Activated T-helper 9 cell treated with anti-CD3 and anti-CD28 coated beads, Interleukin-2, amount 50 U/mL, for 16 hours (primary cell): ENCODE results near the gene CLCA2.

Experiments used
- DNase-seq: peaks from one replicate; pipeline ENCODE4 v3.0.0-alpha.2; 2020; ENCODE audit warnings: low read depth

CLCA2 gene, protein sequence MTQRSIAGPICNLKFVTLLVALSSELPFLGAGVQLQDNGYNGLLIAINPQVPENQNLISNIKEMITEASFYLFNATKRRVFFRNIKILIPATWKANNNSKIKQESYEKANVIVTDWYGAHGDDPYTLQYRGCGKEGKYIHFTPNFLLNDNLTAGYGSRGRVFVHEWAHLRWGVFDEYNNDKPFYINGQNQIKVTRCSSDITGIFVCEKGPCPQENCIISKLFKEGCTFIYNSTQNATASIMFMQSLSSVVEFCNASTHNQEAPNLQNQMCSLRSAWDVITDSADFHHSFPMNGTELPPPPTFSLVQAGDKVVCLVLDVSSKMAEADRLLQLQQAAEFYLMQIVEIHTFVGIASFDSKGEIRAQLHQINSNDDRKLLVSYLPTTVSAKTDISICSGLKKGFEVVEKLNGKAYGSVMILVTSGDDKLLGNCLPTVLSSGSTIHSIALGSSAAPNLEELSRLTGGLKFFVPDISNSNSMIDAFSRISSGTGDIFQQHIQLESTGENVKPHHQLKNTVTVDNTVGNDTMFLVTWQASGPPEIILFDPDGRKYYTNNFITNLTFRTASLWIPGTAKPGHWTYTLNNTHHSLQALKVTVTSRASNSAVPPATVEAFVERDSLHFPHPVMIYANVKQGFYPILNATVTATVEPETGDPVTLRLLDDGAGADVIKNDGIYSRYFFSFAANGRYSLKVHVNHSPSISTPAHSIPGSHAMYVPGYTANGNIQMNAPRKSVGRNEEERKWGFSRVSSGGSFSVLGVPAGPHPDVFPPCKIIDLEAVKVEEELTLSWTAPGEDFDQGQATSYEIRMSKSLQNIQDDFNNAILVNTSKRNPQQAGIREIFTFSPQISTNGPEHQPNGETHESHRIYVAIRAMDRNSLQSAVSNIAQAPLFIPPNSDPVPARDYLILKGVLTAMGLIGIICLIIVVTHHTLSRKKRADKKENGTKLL

DNA sequence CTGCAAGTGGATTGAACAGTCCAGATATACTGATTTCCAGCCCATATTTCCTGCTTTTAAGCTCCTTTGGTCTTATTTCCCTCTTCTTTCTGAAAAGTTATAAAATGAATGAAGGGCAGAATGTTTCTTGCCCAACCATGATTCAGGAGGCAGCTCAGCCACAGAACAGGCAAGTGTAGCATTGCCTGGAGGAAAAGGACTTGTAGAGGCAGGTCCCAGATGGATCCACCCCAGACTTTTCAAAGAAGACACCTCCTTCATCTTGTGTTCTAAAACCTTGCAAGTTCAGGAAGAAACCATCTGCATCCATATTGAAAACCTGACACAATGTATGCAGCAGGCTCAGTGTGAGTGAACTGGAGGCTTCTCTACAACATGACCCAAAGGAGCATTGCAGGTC lies at the start of gene CLCA2:
Gene CLCA2, plus strand, starts transcription at position 299 of the 400 bp plus-strand sequence. Its CDS starts 77 bp downstream, at position 376.
- DNase-seq, result no peak

DNA sequence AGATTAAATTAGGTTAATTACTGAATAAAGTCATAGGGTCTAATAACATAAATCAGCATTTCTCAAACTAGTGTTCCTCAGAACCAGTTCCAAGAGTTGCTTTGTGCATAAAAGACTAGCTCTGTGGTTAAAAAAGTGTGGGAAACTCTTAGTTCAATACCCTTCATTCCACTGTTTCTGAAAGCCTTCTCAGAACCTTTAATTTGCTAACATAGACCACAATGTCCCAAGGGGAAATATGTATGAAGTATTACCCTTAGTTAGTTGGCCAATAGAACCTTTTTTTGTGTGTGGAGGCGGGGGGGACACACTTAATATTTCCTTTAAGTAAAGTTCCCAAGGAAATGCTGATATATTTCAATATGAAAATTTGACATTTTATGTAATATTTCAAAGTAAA lies 48.3 kb upstream of the CLCA2 start:
- no peak for DNase-seq

DNA sequence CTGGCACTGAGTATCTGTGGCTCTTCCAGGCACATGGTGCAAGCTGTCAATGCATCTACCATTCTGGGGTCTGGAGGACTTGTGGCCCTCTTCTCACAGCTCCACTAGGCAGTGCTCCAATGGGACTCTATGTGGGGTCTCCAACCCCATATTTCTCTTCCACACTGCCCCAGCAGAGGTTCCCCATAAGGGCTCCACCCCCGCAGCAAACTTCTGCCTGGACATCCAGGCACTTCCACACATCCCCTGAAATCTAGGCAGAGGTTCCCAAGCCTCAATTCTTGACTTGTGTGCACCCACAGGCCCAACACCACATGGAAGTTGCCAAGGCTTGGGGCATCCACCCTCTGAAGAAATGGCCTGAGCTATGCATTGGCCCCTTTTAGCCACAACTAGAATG lies 46.6 kb upstream of the CLCA2 start:
- no peak for DNase-seq

DNA sequence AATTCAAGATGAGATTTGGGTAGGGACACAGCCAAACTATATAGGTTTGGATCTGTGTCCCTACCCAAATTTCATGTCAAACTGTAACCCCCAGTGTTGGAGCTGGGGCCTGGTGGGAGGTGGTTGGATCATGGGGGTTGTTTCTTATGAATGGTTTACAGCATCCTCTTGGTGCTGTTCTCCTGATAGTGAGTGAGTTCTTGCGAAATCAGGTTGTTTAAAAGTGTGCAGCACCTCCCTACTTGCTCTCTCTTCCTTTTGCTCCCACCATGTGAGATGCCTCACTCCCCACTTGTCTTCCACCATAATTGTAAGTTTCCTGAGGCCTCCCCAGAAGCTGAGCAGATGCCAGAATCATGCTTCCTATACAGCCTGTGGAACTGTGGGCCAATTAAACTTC lies 45.2 kb upstream of the CLCA2 start:
- DNase-seq, result no peak

DNA sequence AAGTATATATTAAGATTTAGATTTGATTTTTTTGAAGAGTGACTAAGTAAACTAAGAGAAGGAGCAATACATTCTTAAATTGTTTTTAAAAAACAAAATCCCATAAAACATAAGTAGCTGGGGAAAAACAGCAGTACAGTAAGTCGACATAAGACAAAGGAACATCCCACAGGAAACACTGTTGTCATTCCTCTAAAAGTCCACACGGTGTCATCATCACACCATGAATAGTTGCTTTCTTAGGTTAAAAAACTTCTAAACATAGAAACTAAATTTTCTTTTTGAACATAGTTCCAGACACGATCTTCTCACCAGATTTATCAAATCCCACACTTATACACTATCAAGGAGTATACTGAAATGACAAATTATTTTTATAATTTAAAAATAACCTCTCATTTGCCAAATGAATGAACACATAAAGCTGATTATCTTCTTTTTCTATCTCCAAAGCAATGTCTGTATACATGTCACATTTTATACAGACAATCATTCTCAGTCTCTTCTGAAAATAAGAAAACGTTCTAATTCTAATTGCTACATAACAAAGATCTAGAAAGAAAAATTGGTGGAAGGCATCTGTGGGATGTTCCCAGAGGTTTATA lies 43.6 kb upstream of the CLCA2 start:
- no peak for DNase-seq

DNA sequence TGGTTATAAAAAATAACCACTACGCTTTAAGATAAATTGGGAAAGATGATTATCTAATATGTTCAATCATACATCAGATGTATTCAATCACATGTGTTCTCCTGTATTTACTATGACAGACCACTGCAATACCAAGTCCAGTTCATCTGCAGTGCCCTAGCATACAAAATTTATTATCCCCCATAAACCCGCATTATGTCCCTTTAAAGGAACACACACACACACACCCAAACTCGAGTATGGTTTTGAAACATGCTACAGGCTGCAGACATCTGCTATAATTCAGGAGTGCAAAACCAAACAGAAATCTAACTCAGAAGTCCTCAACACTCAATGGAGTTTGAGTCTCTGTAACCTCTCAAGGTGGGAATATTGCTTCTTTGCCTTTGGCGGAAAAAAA lies 42.7 kb upstream of the CLCA2 start:
- no peak for DNase-seq

DNA sequence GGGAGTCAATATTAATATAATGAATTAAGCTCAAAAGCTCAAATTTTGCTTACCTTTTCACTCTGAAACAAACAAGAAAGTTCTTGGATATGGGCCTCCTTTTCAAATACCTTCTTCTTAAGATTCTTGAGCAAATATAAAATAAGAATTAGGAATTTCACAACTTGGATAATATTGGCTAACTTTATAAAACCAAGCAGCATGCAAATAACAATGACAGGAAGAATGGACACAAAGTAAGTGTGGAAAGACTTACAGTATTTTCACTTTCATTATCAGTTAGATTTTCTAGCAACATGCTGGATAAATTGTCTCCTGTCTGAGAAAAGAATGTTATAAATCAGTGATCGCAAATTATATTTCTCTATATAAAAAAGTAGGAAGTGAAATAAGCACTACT lies 41.1 kb upstream of the CLCA2 start:
- no peak for DNase-seq

DNA sequence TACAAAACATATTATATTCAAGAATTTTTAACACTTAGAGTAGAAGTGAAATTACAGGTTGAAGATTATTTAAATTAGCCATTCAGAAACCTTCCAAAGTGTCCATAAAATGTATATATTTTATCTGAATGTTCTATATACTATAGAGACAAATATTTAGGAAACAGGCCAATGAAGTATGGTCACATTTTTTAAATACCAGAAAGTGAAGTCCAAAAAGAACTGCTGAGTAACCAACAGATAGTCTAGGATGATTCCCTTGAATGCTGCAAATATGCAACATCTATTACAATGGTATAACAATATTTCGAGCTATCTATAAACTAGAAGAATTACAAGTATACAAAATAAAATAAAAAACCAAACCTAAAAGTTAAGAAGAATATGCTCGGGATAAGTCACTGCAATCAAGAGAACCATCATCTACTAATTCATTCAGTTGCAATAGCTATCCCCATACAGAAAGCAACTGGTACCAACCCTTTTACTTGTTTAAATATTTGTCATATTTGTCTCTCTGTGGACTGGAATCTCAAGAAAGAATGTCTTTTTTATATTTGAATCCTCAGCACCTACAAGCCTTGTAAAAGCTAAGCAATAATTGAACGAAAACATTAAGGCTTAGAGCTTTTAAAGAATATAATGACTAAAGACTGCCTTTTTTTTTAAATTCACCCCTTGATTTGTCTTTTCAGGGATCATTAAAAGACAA lies 35.9 kb upstream of the CLCA2 start:
- no peak for DNase-seq

DNA sequence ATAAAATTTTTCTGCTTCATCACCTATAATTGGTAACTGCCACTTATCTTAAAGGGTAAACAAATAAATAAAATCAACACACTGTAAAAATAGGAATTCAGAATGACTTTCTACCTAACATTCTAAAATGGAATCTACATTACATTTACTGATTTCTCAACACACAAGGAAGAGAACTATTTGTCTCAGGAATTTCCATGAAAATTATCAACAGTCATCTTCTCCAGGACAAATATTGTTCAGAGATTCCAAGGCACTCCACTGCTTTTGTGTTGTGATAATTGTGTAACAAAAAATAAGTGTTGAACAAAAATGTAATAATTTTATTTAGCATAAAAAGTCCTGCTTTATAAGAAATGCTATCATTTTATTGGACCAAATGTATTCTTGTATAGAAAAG lies 35.2 kb upstream of the CLCA2 start:
- no peak for DNase-seq

DNA sequence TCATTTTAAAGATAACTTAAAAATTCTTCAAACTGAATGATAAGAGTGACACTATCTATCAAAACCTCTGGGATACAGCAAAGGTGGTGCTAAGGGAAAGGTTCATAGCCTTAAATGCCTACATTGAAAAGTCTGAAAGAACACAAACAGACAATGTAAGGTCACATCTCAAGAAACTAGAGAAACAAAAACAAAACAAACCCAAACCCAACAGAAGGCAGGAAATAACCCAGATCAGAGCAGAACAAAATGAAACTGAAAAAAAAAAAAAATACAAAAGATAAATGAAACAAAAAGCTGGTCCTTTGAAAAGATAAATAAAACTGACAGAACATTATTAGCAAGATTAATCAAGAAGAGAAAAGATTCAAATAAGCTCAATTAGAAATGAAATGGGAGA lies 34.7 kb upstream of the CLCA2 start:
- DNase-seq, result no peak

DNA sequence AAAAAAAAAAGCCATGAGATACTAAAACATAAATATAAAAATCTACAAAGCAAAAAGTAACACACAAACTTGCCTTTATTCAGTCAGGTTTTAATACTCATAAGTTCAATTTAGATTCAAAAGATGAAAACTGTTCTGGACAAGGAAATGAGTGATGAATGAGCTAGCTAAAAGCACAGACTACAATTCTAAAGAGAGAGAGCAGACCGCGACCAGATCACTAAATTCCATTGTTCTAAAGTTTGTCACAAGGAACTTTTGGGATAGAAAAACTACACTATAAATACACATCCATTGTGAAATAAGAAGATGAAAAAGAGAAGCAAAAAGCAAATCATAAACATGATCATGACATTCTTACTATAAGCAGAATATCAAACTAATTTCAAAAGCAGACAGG lies 29.6 kb upstream of the CLCA2 start:
- DNase-seq, result no peak

DNA sequence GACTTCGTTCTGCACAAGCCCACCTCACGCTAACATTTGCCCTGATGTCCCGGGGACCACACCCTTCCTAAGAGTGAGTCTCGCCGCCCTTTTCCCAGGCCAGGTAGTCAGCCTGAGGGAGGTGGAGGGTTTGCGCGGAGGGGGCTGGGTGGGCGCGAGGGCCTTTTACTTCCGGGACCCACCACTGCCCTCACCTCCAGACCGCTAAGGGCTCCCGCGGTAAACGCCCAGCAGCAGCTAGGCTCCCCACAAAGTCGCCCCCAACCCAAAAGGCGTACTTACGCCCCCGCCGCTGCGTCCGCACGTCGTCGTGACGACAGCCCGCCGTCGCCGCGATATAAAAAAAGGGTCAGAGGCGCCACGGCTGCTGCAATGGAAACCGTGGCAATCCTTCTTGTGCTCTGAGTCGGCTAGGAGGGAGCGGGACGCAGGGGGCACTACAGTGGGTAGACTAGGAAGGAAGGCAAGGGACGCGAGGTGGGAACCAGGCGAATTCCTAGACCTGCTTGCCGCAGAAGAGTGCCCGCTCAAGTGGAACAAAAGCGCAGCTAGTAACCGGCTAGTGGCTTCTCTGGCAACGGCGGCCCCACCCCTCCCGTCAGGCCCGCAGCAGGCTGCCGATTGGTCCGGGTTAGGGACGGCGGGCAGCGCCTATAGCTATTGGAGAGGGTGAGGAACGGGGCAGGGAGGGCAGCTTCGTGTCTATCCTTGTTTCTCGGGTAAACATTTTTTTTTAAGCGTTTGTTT lies 28.0 kb upstream of the CLCA2 start, which contains the start of gene ODF2L:
Gene ODF2L, minus strand, starts transcription at position 573 of the 747 bp plus-strand sequence. CDS start 9,296 bp downstream, outside the sequence.
- peak; percentile 83 for DNase-seq

DNA sequence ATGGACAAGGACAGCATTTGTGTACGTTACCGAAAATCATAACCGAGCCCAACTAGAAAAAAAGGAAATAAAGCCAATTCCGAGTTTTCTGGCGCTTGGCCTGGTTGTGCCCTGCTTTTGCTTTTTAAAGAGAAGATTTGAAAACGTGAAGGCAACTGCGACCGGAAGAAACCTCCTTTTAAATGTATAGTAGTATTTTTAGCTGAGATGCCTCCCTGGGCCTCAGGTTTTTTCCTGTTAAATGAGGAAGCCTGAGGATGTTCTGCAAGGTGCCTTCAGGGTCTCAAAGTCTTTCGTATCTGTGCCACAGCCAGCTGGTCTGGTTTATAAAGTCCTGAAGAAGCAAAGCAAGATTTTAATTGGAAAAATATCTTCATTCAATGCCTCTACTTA lies 27.5 kb upstream of the CLCA2 start:
- no peak for DNase-seq

DNA sequence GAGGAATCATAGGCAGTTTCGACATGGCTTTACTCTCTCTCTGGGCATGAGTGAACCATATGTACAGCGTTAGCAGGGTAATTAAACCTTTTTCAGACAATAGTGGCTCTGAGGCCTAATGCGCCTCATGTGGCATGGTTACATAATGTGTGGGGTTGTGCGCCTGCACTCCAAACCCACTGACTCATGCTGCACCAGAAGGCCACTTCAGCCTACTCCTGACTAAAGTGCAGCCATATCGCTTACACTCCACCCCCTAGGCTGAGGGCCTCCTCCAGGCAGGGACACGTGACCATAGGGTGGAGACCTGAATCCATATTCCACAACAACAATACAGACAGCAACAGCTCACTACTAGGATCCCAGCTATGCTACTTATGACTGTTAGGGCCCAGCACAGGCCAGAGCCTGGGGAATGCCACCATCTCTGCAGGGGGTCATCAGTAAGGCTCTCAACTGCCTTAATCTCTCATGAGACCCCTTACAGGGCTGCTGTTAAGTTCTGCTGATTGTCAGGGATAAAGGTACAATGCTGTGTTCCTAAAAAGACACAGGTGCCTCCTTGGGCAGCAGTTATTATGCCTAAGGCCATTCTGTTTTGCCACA lies 14.5 kb upstream of the CLCA2 start:
- DNase-seq, result no peak

DNA sequence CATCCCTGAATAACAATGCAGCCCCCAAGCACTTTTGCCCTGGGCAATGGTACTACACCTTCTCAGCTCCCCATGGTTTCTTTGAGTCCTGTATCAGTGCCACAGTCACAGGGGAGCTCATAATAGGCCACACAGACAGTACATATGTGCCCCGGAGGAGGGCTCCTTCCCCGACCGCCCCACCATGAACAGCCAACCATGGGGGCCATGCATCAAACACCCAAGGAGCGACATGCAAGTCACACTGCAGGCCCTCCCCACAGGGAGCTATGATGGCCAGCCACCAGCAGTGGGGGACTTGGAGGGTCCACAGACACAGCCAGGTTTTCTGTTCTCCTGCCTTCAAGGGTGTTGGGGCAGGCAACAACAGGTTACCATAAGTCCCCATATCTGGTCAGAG lies 13.1 kb upstream of the CLCA2 start:
- DNase-seq, result no peak

DNA sequence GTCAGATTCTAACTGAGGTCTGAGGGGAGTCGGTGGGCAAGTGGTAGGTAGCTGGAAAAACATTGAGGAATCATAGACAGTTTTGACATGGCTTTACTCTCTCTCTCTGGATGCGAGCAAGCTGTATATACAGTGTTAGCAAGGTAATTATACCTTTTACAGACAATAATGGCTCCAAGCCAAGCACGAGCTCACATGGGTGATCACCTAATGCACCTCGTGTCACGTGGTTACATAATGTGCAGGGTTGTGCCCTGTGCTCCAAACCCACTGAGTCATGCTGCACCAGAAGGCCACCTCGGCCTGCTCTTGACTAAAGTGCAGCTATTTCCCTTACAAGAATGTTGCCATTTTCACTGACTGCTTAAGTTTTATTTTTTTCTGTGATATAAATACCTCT lies 7.6 kb upstream of the CLCA2 start:
- DNase-seq, result no peak

DNA sequence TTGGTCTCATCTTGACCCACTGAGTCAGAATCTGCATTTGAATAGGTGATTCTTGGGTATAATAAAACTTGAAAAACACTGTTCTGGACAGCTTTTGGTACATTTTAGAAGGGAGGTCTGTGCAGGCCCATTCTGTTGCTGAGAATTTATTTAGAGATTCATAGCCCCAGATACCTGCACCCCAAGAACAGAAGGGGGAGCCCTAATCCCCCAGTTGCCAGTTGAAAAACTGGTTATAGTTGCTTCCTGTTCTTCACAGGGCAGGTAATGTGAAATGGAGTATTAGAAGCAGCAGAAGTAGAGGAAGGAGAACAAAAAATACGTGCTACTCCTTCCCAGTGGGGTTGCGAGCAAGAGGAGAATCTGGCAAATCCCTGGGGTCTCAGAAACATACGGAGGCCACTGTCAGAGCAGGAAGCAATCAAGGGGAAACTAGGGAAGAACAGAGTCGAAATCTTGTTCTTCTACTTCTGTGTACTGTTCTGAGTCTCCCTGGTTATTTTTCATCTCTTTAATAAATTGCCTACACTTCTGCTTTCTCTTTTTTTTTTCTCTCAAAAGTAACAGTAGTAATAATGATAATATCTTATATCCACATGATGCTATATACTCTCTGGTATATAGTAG lies 4.6 kb upstream of the CLCA2 start:
- no peak for DNase-seq

DNA sequence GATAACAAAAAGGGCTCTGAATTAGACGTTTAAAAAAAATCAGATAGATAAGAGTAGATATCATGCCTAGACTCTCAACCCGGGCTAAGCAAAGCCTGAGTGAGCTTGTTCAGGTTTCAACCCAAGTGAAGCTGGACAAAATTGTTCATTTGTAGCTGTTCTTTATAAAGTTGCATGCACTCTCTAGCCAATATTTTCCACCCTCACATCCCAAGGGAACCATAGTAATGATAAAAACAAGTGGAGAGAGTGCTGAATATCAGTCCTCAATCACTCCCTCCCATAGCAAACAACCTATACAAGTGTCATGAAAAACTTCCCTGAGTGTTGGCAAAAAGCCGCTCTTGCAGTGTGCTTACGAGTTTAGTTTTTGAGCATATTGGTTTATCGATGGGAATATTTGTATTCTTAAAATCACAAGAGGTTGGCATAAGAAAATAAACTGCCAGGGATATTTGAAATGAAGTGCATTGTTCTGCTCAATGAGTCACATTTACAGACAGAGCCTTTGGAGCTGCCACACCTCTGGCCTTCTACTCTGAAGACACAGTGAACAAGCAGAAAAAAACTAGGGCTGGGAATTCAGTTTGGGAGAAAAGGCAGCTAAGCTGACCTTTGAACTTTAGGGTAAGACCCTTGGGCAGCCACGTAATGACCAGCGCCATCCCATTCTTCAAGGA lies 2.2 kb upstream of the CLCA2 start:
- no peak for DNase-seq

DNA sequence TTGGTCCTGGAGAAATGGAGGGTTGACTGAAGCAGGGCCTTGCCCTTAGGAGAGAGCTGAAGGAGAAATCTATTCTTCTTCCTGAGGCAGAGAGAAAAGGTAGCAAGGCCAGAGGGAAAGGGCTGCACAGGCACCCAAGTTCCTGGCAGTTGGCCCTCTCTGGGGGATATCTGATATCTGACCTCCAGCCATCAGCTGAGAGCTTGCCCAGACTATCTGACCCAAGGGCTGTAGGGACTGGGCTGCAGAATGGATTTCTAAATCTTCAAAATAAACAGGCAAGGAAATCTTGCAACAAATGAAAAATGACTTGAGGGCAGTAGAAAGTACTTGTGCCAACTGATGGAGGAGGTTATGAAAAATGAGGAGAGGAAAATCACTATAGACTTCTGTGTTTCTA lies 498 bp upstream of the CLCA2 start:
- DNase-seq, result no peak
